Liver (tissue), 3 donors: ENCODE measurements around the gene PEX6.

Experiments used
- CTCF ChIP-seq: fragments of 150-350 bp; IDR thresholded peaks from 2 replicates; pipeline ENCODE4 v1.5.1; 2017; ENCODE audit warnings: improper control_type of control experiment, low read depth, low read length; ENCODE audit not compliant: missing input control
- MAX ChIP-seq: IDR thresholded peaks from 2 replicates; pipeline ENCODE4 v1.6.1; 2016; ENCODE audit warnings: antibody characterized with exemption
- RAD21 ChIP-seq, 2 donors: IDR thresholded peaks; 2 replicates each; pipeline ENCODE4 v1.6.1; 2016; ENCODE audit warnings: antibody characterized with exemption in 2 of 2, mild to moderate bottlenecking in 2 of 2
- TAF1 ChIP-seq: conservative IDR thresholded peaks from 2 replicates; pipeline ENCODE4 v1.6.1; 2016; ENCODE audit warnings: antibody characterized with exemption, mild to moderate bottlenecking
- TF ChIP-seq, protein P1 (sequence below): IDR thresholded peaks from 2 replicates; pipeline ENCODE4 v1.6.1; 2016; ENCODE audit warnings: antibody characterized with exemption
- donor health status: healthy.
- donor health status: healthy.

GRCh38 chr6:42925248-42925857 is 53.6 kb downstream of the PEX6 start:
- no peak for TF ChIP-seq CTCF
- TF ChIP-seq, protein P1, sequence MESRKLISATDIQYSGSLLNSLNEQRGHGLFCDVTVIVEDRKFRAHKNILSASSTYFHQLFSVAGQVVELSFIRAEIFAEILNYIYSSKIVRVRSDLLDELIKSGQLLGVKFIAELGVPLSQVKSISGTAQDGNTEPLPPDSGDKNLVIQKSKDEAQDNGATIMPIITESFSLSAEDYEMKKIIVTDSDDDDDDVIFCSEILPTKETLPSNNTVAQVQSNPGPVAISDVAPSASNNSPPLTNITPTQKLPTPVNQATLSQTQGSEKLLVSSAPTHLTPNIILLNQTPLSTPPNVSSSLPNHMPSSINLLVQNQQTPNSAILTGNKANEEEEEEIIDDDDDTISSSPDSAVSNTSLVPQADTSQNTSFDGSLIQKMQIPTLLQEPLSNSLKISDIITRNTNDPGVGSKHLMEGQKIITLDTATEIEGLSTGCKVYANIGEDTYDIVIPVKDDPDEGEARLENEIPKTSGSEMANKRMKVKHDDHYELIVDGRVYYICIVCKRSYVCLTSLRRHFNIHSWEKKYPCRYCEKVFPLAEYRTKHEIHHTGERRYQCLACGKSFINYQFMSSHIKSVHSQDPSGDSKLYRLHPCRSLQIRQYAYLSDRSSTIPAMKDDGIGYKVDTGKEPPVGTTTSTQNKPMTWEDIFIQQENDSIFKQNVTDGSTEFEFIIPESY, result no peak
- no peak for TF ChIP-seq RAD21 (IDR thresholded peaks at IDR 0.05)
- no peak for TF ChIP-seq MAX
- no peak for TF ChIP-seq TAF1
